HAP-1 (cell line): ENCODE measurements around the gene ARHGAP33.

Experiments used
- DNase-seq, 2 experiments: peaks; one replicate each; pipeline ENCODE4 v3.0.0-alpha.2; 2016 to 2020; ENCODE audit warnings: low spot score in 2 of 2
- H3K27me3 ChIP-seq: fragments of 250-450 bp; sonication (Bioruptor Pico); 2 replicates; pipeline ENCODE4 v1.5.1; 2020; ENCODE audit warnings: low read depth, mild to moderate bottlenecking, moderate library complexity
- H3K36me3 ChIP-seq: fragments of 250-450 bp; sonication (Bioruptor Pico); replicated peaks from 2 replicates; pipeline ENCODE4 v1.5.1; 2020; ENCODE audit warnings: mild to moderate bottlenecking
- H3K4me1 ChIP-seq: fragments of 250-450 bp; sonication (Bioruptor Pico); 2 replicates; pipeline ENCODE4 v1.5.1; 2020; ENCODE audit warnings: mild to moderate bottlenecking
- H3K4me3 ChIP-seq: fragments of 250-450 bp; sonication (Bioruptor Pico); 2 replicates; pipeline ENCODE4 v1.5.1; 2020; ENCODE audit warnings: mild to moderate bottlenecking, moderate library complexity
- H3K9me3 ChIP-seq: fragments of 250-450 bp; sonication (Bioruptor Pico); 2 replicates; pipeline ENCODE4 v1.5.1; 2020; ENCODE audit warnings: mild to moderate bottlenecking, moderate library complexity
- in situ Hi-C: fragments of 300-500 bp; cut with MboI; formaldehyde crosslinking; loops from 3 replicates; pipeline ENCODE4 v1.14.3; 2020; ENCODE audit warnings: low sequenced_read_pairs, inconsistent platforms, mixed read lengths

ARHGAP33 gene

DNA sequence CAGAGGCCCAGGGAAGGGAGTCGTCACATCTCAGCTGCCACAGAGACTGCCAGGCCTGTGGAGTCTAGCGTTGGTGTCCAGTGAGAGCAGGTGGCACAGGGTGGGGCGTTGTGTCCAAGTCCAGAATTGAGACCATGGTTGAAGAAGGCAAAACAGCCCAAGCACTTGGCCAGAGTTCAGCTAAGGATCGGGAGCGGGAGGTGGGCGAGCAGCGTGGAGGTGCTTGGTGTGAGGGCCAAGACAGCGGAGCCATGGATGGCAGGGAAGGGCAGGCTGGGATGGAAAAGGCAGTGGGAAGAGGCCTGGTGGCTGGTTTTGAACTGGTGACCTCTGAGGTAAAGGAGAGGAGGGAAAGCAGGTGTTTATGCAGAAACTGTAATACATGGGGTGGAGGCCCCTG lies 41.1 kb upstream of the ARHGAP33 start:
- no peak for DNase-seq
- no peak overlapping the region for H3K4me3 ChIP-seq
- H3K4me1 ChIP-seq = no peaks in the 10 kb centered on the region
- in situ Hi-C loops = no loop called here
- H3K36me3 ChIP-seq = peaks cover 95% of the 10 kb centered on the region
- no peaks in the 10 kb centered on the region for H3K27me3 ChIP-seq
- H3K9me3 ChIP-seq = no peaks in the 10 kb centered on the region

DNA sequence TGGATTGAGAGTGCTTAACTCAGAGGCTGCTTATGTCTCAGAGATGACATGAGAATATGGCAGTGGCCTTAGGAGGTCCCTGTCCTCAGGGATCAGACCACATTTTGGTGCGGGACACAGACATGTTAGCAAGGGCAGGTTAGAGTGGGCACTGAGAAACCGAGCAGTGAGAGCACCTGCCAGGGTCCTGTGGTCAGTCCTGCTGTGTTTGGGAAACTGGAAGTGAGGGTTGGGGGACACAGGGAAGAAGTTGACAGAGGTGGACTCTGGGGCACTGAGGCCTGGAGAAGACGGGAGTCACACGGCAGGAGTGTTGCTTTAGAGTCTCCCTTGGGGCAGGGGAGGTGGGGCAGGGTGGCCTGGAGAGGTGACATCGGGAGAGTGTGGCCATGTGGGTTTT lies 40.5 kb upstream of the ARHGAP33 start:
- H3K4me1 ChIP-seq = peaks cover 4% of the 10 kb centered on the region; the same call in 1 of the 2 replicates
- in situ Hi-C loops = no loop called here
- no peaks in the 10 kb centered on the region for H3K9me3 ChIP-seq
- H3K4me3 ChIP-seq = no peak overlapping the region
- H3K36me3 ChIP-seq = peaks cover 90% of the 10 kb centered on the region
- no peak for DNase-seq
- no peaks in the 10 kb centered on the region for H3K27me3 ChIP-seq

DNA sequence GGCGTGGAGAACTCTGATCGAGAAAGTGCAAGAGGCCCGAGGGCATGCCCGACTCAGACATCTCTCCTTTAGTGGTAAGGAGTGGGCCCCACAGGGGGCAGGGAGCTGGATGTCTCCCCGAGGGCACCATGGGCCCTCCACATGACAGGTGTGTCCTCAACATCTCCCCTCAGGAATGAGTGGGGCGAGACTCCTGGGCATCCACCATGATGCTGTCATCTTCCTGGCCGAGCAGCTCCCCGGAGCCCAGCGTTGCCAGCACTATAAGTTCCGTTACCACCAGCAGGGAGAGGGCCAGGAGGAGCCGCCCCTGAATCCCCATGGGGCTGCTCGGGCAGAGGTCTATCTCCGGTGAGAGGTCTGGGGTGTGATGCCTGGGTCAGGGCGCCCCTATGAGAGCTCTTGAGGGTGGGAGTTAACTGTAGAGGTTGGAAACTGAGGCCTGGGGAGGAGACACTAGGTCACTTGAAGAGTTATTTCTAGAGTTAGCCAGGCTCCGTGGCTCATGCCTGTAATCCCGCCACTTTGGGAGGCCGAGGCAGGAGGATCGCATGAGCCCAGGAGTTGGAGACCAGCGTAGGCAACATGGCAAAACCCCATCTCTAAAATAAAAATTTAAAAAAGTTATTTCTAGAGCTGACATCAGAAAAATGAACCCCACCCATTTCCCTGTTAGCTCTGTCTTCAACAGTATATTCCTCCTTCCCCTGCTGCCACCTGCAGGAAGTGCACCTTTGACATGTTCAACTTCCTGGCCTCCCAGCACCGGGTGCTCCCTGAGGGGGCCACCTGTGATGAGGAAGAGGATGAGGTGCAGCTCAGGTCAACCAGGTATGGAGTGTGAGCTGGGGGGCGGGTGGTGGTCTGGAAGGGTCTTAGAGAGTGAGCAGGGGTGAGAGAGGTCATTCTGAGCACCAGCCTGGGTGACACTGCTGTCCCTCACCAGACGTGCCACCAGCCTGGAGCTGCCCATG lies 38.2 kb upstream of the ARHGAP33 start:
- H3K27me3 ChIP-seq = no peaks in the 10 kb centered on the region
- H3K4me1 ChIP-seq = peaks cover 8% of the 10 kb centered on the region; the same call in 1 of the 2 replicates
- peaks cover 68% of the 10 kb centered on the region for H3K36me3 ChIP-seq
- DNase-seq = no peak
- no peak overlapping the region for H3K4me3 ChIP-seq
- in situ Hi-C loops = no loop called here
- H3K9me3 ChIP-seq = no peaks in the 10 kb centered on the region

DNA sequence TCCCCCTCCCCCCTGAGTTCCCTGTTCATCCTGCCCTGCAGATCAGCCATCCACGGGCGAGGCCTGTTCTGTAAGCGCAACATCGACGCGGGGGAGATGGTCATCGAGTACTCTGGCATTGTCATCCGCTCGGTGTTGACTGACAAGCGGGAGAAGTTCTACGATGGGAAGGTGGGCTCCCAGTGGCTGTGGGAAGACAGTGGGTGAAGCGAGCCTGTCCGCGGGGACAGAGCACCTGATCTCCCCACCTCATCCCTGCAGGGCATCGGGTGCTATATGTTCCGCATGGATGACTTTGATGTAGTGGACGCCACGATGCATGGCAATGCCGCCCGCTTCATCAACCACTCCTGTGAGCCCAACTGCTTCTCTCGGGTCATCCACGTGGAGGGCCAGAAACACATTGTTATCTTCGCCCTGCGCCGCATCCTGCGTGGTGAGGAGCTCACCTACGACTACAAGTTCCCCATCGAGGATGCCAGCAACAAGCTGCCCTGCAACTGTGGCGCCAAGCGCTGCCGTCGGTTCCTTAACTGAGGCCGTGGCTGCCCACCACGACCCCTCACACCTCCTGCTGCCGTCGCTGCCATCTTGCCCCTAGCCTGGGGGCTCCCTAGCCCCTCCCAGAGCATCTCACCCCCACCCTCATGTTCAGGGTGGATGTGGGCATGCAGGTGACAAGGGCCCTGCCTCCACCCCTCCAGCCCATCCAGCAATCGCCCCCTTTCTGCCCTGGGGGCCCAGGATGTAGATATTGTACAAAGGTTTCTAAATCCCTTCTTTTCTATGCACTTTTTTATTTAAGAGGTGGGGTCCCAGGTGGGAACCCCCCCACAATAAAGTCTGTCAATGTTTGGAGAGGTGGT lies 37.1 kb upstream of the ARHGAP33 start:
- H3K4me3 ChIP-seq = no peak overlapping the region
- in situ Hi-C loops = no loop called here
- H3K4me1 ChIP-seq = peaks cover 8% of the 10 kb centered on the region; the same call in 1 of the 2 replicates
- H3K9me3 ChIP-seq = no peaks in the 10 kb centered on the region
- H3K36me3 ChIP-seq = peaks cover 60% of the 10 kb centered on the region
- DNase-seq = no peak
- no peaks in the 10 kb centered on the region for H3K27me3 ChIP-seq

DNA sequence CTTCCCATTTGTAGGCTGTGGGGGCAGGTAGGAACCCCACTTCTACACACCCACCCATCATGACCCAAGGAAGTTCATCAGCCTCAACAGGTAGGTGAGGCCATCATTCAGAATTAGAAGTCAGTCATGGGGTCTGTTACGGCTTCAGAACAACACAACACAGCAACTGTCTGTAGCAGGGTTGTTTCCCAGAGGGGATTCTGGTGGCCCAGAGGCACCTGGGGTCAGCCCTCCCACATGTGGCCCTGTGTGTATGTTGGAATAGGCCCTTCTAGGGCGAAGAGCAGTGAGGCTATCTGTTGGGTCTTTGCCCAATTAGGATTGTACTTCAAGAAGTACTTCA lies 36.5 kb upstream of the ARHGAP33 start:
- no peak for DNase-seq
- in situ Hi-C loops = no loop called here
- H3K27me3 ChIP-seq = no peaks in the 10 kb centered on the region
- H3K4me3 ChIP-seq = no peak overlapping the region
- peaks cover 8% of the 10 kb centered on the region; the same call in 1 of the 2 replicates for H3K4me1 ChIP-seq
- no peaks in the 10 kb centered on the region for H3K9me3 ChIP-seq
- peaks cover 54% of the 10 kb centered on the region for H3K36me3 ChIP-seq

DNA sequence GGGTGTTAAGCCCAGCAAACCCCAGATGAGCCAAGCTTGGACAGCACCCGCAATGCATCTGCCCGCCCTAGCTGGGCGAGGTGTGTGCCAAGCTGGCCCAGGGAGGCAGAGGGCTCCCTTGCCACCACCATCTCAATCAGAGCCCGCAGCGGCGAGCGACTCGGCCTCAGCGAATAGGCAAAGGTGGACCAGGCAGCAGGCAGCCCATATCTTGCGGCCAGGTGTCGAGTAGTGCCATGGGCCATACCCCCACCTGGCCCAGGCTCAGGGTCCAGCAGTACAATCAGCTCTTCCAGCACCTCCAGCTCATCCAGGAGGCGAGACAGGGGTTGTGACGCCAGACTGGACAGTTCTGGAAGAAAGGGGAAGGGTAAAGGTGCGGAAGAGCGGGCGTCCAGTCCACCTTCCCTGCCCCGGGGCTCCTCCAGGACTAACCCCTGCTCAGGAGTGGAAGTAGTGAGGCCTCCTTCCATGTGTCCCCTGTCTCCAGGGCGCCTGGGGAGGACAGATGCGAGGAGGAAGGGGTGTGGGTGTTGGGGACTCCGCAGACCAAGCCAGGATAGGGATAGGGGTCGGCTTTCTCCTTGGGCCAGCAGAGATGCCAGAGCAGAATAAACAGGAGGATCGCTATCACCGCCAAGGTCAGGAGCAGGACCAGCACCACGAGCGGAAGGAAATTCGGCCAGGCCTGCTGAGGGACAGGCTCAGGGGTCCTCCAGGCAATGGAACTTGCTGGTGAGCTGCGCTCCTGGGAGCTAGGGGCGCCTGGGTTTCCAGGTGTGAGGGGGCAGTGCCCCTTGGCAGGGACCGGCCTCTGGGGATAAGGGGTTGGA lies 35.9 kb upstream of the ARHGAP33 start:
- H3K27me3 ChIP-seq = no peaks in the 10 kb centered on the region
- H3K4me1 ChIP-seq = peaks cover 11% of the 10 kb centered on the region
- H3K4me3 ChIP-seq = peak overlapping the region; percentile 57
- in situ Hi-C loops = no loop called here
- no peaks in the 10 kb centered on the region for H3K9me3 ChIP-seq
- H3K36me3 ChIP-seq = peaks cover 48% of the 10 kb centered on the region
- DNase-seq = no peak

DNA sequence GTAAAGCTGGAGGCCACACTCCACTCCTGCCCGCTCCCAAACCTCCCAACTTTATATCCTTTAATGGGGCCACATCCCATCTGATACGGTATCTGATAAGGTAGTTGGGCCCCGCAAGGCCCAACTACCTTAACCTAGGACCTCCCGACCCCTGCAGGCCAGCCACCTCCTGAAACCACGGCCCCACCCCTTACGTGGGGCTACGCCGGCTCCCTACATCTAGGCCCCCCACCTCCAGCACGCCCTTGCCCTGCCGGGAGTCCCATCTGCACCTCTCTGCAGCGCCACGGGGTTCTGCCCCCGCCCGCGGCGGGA lies 35.3 kb upstream of the ARHGAP33 start:
- H3K36me3 ChIP-seq = peaks cover 43% of the 10 kb centered on the region
- no peak for DNase-seq
- H3K27me3 ChIP-seq = no peaks in the 10 kb centered on the region
- H3K9me3 ChIP-seq = no peaks in the 10 kb centered on the region
- peaks cover 11% of the 10 kb centered on the region for H3K4me1 ChIP-seq
- in situ Hi-C loops = no loop called here
- H3K4me3 ChIP-seq = peak overlapping the region; percentile 57

DNA sequence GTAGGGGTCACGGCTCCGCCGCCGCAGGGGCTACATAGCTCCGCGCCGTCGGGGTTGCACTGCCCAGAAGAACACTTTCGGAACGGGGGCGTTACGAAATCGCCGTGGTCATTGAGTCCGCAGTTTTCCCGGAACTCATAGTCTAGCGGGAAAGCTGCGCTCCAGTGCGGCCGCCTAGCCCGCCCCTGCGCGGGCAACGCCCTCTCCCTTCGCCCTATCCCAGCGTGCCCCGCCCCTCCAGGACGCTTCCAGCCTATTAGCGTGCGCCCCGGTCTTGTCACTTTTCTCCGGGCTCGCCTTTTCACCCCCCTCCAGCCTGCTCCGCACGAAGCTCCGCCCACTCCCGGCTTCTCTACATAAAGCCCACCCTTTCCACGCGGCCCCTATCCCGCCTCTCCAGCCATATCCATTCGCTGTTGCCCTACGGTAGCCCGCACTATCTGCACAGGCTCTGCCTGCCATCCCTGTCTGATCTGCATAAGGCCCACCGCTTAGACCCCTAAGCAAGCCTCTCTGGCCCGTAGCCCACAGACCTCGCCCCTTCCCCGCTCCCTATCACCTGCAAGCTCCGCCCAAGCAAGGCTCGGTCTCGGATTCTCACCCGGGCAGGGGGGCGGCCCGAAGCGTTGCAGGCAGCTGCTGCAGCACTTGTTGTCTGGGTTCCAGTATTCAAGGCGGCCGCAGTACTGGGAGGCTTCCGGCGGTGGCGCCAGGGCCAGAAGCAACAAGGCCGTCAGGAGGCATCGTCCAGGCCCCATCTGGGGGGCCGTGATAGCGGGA lies 34.8 kb upstream of the ARHGAP33 start:
- peaks cover 38% of the 10 kb centered on the region for H3K36me3 ChIP-seq
- H3K27me3 ChIP-seq = no peaks in the 10 kb centered on the region
- in situ Hi-C loops = no loop called here
- peaks cover 11% of the 10 kb centered on the region for H3K4me1 ChIP-seq
- no peaks in the 10 kb centered on the region for H3K9me3 ChIP-seq
- peak overlapping the region; percentile 57 for H3K4me3 ChIP-seq
- peak; percentile 98 to 100 for DNase-seq

DNA sequence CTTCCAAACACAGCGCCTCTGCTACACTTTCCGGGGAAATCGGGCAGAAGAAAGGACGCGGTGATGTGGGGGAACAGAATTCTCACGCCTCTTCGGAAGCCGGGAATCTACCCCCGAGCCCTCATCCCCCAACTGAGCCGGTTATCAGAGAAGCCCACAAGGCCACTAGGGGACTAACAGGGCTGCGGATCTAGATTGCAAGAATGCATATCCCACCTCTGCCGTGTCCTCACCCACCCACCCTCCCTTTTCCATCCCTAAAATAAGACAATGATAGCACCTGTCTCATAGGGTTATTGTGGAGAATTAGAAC lies 34.2 kb upstream of the ARHGAP33 start:
- Histone ChIP-seq H3K27me3 (no peaks in the 10 kb centered on the region), H3K36me3 (peaks cover 32% of the 10 kb centered on the region), H3K9me3 (no peaks in the 10 kb centered on the region), H3K4me3 (peak overlapping the region; percentile 57), H3K4me1 (peaks cover 11% of the 10 kb centered on the region)
- in situ Hi-C loops = no loop called here
- DNase-seq = no peak

DNA sequence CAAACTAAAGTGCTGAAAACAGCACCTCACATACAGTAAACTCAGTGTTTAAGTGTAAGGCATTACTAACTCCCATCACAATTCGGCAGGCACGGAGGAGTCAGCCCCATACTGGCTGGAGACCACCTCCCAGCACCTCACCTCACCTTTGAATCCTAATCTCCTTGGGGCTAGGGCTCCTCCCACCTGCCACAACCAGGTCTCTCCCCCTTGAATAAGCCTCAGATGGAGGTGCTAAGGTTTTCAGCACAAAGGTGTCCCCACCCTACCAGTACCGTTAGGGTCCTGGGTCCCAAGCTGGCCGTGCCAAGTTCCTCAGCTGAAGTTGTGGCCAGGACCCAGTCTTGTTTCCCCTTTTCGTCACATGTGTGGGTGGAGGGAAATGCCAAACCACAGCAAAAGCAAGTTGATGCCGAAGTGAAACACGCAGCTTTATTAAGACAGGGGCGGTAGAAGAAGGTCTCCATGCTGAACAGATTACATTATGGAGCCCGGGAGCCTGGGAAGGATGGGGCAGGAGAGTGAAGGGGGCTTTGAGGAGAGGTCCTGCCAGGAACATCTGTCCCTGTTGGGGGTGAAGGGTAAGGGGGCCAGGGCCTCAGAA lies 33.1 kb upstream of the ARHGAP33 start, which contains the start of gene IGFLR1:
Gene IGFLR1 (minus strand): TSS at position 332 of the 604 bp plus-strand sequence. CDS start 1,272 bp downstream, outside the sequence.
- in situ Hi-C loops = no loop called here
- DNase-seq = no peak
- peak within 1 kb of the TSS; percentile 57 for H3K4me3 ChIP-seq

DNA sequence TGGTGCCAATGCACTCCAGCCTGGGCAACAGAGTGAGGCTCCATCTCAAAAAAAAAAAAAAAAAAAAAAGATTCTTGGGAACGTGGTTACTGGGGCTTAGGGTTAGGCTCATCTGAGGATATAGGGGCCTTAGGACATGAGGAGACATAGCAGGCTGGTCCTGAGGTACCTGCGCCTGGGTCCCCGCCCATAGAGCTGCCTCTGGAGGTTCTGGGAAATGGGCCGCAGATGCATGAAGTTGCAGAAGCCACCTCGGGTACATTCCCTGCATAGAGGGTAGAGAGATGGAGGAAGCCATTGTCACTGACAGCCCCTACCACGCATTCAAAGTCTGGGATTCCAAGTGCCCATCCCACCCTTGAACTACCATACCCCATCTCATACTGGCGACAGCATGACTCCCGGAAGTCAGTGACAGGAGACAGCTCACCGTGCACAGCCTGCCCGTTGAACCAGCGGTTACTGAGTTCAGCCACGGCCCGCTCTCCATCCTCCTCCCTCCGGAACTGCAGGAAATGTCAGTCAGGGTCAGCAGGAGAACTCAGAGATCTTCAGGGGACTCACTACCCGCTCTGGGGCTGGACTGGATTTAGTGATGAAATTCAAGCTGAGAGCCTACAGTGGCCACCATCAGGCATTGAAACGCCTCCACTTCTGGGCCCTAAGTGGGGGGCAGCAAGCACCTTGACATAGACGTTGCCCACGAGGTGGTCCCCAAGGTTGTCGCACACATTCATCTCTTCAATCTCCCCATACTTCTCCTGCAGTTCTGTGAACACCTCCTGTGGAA lies 31.5 kb upstream of the ARHGAP33 start:
- H3K27me3 ChIP-seq = no peaks in the 10 kb centered on the region
- in situ Hi-C loops = no loop called here
- no peaks in the 10 kb centered on the region for H3K9me3 ChIP-seq
- H3K4me3 ChIP-seq = peak overlapping the region; percentile 63
- peaks cover 6% of the 10 kb centered on the region for H3K36me3 ChIP-seq
- H3K4me1 ChIP-seq = peaks cover 15% of the 10 kb centered on the region
- no peak for DNase-seq

More for the DNA sequence above, 33.1 kb upstream of the ARHGAP33 start, which contains the start of gene IGFLR1:
- Histone ChIP-seq H3K27me3 (no peaks in the 10 kb centered on the region), H3K36me3 (peaks cover 22% of the 10 kb centered on the region), H3K4me1 (peaks cover 11% of the 10 kb centered on the region), H3K9me3 (no peaks in the 10 kb centered on the region)
